ENCODE measurements around the gene PDZRN3. TPM values are rescaled to one million over a fixed set of nuclear protein-coding genes. Genes with fewer than 3 reads are reported as not detected.
"Not testable (repeated sequence)": the region's sequence is repeated elsewhere in the genome, so short reads cannot be mapped to it uniquely, and the experiment has no call there.

PDZRN3 gene
- total RNA-seq, 2 experiments from 2014 or later, result not detected

DNA sequence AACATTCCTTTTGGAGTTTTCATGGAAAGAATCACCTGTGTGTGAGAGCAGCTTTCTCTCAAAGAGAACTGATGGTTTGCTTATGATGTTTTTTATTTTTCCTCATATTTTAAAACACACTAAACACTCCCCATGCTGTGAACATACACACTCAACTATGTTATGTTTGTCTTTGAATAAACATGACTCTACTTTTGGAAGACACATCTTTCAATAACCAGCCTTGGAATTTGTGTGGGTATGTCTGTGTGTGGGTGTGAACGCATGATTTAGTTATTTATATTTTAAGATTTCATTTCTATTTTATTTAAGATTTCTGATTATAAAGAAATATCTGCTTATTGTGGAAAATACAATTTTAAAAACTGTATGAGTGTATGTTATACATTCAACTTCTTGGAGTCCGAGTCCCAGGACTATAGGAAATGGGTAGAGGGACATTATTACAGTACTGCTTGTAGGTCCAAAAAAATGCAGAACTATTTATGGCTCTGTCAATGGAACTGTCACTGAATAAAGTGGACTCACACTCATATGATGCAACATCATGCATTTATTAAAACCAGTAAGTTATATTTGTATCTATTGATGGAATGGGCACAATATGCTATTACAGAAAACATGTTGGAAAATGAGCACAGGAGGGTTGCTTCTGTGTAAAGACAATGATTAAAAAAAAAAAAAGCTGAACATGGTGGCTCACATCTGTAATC lies 43.5 kb downstream of the PDZRN3 start:
- peaks cover 2% of the 10 kb centered on the region for H3K27me3 Mint-ChIP-seq
- intact Hi-C loops (cut with DNase I, micrococcal nuclease), result no loop called here
- ChIA-PET POLR2A (no interaction called here), CTCF (no interaction called here)
- no peak overlapping the region for H3K27ac Mint-ChIP-seq
- ATAC-seq (no peak), DNase-seq (no peak)
- H3K36me3 Mint-ChIP-seq (ENCODE audit: low read depth), result no peaks in the 10 kb centered on the region
- no peaks in the 10 kb centered on the region for H3K9me3 Mint-ChIP-seq (ENCODE audit: low read depth)
- no peaks in the 10 kb centered on the region for H3K4me1 Mint-ChIP-seq
- no peak overlapping the region for H3K4me3 Mint-ChIP-seq

DNA sequence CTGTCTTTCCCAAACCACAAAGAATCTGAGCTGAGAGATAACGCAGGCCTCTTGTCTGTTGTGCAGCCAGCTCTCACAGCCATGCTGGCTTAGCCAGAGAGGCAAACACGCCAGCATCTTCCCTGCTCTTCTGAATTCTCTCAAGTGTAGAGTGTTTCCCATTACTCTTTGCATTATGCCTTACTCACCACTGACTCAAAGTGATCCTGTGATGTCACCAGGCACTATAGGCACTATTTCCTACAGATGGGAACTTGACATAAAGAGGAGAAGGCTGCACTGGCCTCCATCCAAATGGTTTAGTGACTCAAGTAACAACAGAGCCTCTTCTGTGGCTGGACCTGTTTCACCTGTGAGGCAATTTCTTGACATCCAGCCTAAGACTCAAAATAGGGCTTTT lies 44.4 kb downstream of the PDZRN3 start:
- H3K4me1 Mint-ChIP-seq, result no peaks in the 10 kb centered on the region
- ATAC-seq, result peak; percentile 78
- no peaks in the 10 kb centered on the region for H3K36me3 Mint-ChIP-seq (ENCODE audit: low read depth)
- intact Hi-C loops (cut with DNase I, micrococcal nuclease), result no loop called here
- H3K27me3 Mint-ChIP-seq, result peaks cover 5% of the 10 kb centered on the region
- POLR2A ChIA-PET, result no interaction called here
- no peak overlapping the region for H3K27ac Mint-ChIP-seq
- no peak overlapping the region for H3K4me3 Mint-ChIP-seq
- peak; percentile 41 for DNase-seq
- no peaks in the 10 kb centered on the region for H3K9me3 Mint-ChIP-seq (ENCODE audit: low read depth)
- CTCF ChIA-PET, result no interaction called here

DNA sequence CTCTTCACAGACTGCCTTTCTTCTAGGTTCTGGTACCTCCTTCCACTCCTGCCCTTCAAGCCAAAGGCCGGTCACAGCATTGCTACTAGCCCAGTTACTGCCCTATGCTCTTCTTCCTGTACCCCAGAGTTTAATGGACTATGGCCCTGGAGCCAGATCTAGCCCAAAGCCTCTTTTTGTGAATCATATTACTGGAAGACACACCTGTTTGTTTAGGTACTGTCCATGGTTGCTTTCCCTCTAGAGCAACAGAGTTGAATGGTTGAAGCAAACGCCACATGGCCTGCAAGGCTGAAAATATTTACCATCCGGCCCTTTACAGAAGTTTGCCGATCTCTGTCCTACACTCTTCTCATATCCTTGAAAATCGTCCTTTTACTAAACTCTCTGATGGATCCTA lies 47.0 kb downstream of the PDZRN3 start:
- no peak overlapping the region for H3K4me3 Mint-ChIP-seq
- no peak overlapping the region for H3K27ac Mint-ChIP-seq
- H3K36me3 Mint-ChIP-seq (ENCODE audit: low read depth), result no peaks in the 10 kb centered on the region
- H3K4me1 Mint-ChIP-seq, result no peaks in the 10 kb centered on the region
- H3K9me3 Mint-ChIP-seq (ENCODE audit: low read depth), result no peaks in the 10 kb centered on the region
- DNase-seq (no peak), ATAC-seq (no peak)
- H3K27me3 Mint-ChIP-seq, result peaks cover 7% of the 10 kb centered on the region
- ChIA-PET CTCF (interaction anchor here (0.6 kb wide), 1 partner anchor 17 kb away, joined by 6 read pairs; no protein-coding TSS in a partner anchor), POLR2A (no interaction called here)
- intact Hi-C loops (cut with DNase I, micrococcal nuclease), result no loop called here

DNA sequence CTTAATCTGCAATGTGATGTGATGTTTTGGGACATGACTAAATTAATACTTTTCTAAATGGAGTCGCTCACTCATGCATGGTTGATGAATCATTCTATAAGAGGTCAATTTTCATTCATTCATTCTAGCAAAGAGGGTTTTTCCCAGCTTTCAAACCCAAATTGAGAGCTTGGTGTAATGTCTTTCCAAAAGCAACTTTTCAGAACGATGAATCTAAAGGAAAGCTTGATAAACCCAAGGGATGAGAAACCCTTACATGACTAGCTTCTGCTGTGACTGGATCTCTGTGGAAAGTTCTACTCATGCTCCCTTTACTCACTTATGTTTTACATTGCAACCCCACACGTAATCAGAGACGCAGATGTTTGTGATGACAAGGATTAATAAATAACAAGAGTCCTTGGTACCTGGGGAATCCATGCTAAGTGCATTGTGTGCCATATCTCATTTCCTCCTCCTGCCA lies 47.7 kb downstream of the PDZRN3 start:
- Mint-ChIP-seq H3K27ac (no peak overlapping the region), H3K4me3 (no peak overlapping the region), H3K4me1 (no peaks in the 10 kb centered on the region), H3K9me3 (ENCODE audit: low read depth) (no peaks in the 10 kb centered on the region), H3K36me3 (ENCODE audit: low read depth) (no peaks in the 10 kb centered on the region), H3K27me3 (peaks cover 12% of the 10 kb centered on the region)
- ChIA-PET CTCF (no interaction called here), POLR2A (no interaction called here)
- intact Hi-C loops (cut with DNase I, micrococcal nuclease), result no loop called here
- DNase-seq (no peak), ATAC-seq (no peak)

DNA sequence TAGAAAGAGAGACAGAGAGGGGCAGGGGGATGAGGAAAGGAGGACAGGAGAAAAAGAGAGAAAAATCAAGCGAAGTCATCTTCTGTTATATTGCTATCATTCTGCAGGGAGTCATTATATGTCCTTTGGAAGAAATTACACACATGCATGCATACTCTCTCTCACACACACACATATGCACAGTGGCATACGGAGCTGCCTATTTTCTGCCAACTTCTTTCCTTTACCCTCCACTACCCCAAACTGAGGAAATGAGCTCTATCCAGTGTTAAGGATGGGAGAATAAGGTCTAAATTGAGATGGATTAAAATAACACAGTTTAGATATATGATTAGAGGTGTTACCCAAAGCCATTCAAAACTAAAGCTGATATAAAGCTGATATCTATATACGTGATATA lies 48.8 kb downstream of the PDZRN3 start:
- intact Hi-C loops (cut with DNase I, micrococcal nuclease), result no loop called here
- Mint-ChIP-seq H3K27ac (no peak overlapping the region), H3K9me3 (ENCODE audit: low read depth) (no peaks in the 10 kb centered on the region), H3K4me1 (no peaks in the 10 kb centered on the region), H3K4me3 (no peak overlapping the region), H3K27me3 (peaks cover 19% of the 10 kb centered on the region), H3K36me3 (ENCODE audit: low read depth) (no peaks in the 10 kb centered on the region)
- POLR2A ChIA-PET, result no interaction called here
- DNase-seq (no peak), ATAC-seq (no peak)
- CTCF ChIA-PET, result no interaction called here

DNA sequence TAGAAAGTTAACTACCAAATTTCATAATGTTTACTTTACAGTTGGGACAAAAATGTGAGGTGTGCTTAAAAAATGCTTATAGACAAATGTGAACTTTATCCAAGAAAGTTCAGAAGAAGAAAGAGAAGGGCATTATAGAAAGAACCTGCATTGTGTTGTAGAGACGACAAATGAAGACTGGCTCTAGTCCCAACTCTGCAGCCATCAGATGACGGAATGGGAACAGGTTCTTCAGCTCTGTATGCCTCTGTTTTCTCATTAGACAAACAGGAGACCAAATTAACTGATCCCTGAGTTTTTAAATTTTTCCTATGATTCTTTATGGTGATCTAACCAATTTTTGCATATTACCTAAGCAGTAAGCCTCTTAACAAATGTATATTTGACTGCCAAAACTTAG lies 49.2 kb downstream of the PDZRN3 start:
- ChIA-PET POLR2A (no interaction called here), CTCF (no interaction called here)
- intact Hi-C loops (cut with DNase I, micrococcal nuclease), result no loop called here
- no peak for DNase-seq
- ATAC-seq, result no peak
- no peaks in the 10 kb centered on the region for H3K36me3 Mint-ChIP-seq (ENCODE audit: low read depth)
- no peak overlapping the region for H3K4me3 Mint-ChIP-seq
- H3K27ac Mint-ChIP-seq, result no peak overlapping the region
- peaks cover 24% of the 10 kb centered on the region for H3K27me3 Mint-ChIP-seq
- no peaks in the 10 kb centered on the region for H3K9me3 Mint-ChIP-seq (ENCODE audit: low read depth)
- H3K4me1 Mint-ChIP-seq, result no peaks in the 10 kb centered on the region

DNA sequence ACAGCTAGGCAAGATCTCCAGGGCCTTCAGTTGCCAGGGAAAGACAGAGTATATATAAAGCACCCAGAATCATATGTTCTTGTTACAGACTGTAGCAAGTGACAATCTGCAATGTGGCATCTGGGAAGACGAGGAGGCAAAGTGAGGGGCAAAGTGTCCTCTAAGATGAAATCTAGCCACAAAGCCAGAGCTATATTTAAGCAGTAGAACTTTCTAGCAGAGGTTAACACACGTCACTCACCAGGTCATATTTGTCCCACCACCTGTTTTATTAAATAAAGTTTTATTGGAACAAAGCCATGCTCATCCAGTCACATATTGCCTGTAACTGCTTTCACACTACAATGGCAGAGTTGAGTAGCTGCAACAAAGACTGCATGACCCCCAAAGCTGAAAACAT lies 51.5 kb downstream of the PDZRN3 start:
- Mint-ChIP-seq H3K36me3 (ENCODE audit: low read depth) (no peaks in the 10 kb centered on the region), H3K9me3 (ENCODE audit: low read depth) (no peaks in the 10 kb centered on the region), H3K27me3 (peaks cover 29% of the 10 kb centered on the region), H3K4me3 (no peak overlapping the region), H3K27ac (no peak overlapping the region), H3K4me1 (no peaks in the 10 kb centered on the region)
- intact Hi-C loops (cut with DNase I, micrococcal nuclease), result no loop called here
- ATAC-seq (no peak), DNase-seq (no peak)
- CTCF ChIA-PET, result no interaction called here
- POLR2A ChIA-PET, result no interaction called here

DNA sequence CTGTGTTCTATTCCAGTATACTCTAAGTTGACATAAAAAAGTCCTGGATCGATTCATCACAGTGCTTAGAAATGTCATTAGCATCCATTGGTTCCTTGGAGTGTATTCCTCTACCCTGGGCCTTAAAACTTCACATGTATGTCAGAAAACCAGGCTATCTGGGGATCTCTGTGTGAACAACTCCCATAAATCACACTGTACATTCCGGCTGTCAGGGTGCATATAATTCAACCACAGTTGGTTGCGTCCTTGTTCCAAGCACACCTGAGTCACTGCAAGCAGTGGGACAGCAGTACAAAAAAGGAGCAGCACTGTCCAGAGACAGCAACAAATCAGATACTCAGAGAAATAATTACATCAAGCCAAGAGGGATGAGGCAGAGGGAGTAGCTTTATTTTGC lies 52.4 kb downstream of the PDZRN3 start:
- H3K4me3 Mint-ChIP-seq, result no peak overlapping the region
- H3K27me3 Mint-ChIP-seq, result peaks cover 29% of the 10 kb centered on the region
- ChIA-PET POLR2A (interaction anchor here (0.6 to 0.7 kb wide), 2 partner anchors 35 to 767 kb away, joined by 3 to 7 read pairs; no protein-coding TSS in a partner anchor), CTCF (no interaction called here)
- H3K9me3 Mint-ChIP-seq (ENCODE audit: low read depth), result no peaks in the 10 kb centered on the region
- no peaks in the 10 kb centered on the region for H3K36me3 Mint-ChIP-seq (ENCODE audit: low read depth)
- no peaks in the 10 kb centered on the region for H3K4me1 Mint-ChIP-seq
- no peak overlapping the region for H3K27ac Mint-ChIP-seq
- intact Hi-C loops (cut with DNase I, micrococcal nuclease), result no loop called here
- DNase-seq (no peak), ATAC-seq (no peak)

DNA sequence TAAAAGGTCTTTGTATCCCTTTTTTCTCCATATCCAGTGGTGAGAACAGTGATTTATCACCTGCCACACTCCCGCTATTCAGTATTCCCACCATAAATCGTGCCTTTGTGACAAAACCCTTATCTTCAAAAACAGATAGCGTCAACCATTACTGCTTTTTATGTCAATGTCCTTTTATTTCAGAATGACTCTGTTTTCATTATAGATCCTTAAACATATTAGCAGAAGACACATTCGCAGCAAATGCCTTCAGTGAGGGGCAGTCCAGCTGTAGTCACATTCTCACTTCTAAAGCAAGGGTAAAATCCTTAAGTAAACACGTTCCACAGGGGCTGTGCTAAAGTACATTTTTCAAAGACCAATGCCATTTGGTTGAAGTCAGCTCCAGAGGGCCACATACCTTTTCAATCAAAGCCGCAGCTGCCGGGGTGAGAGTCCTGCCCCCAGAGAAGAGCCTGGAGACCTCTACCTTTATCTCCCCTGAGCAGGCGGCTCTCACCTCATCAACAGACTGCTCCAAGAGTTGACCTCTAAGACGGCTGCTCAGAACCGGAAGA lies 53.4 kb downstream of the PDZRN3 start:
- POLR2A ChIA-PET, result no interaction called here

DNA sequence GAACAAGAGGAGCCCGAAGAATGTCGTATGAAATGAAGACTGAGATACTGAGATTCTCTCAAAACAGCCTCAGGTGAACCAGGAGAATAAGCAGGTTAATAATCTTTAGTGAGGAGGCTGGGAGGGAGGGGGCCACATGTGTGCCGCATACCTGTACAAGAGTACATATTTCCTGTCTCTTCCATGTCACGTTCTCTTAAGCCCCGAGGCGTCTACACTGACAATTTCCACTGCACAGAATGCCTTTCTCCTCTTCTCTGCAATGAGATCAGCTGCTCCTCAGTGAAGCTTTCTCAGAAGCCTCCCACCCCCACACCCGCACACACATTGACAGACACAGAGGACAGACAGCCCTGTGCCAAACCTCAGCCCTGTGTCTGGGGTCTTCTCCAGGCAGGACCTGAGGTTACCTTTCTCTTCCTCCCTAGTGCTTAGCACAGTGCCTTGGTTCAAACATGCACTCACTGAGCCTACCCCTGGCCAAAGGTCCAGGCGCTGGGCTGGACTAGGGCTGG lies 55.4 kb downstream of the PDZRN3 start:
- ChIA-PET CTCF (no interaction called here), POLR2A (no interaction called here)
- intact Hi-C loops (cut with DNase I, micrococcal nuclease), result no loop called here
- H3K9me3 Mint-ChIP-seq (ENCODE audit: low read depth), result no peaks in the 10 kb centered on the region
- no peak overlapping the region for H3K4me3 Mint-ChIP-seq
- DNase-seq (no peak), ATAC-seq (no peak)
- no peak overlapping the region for H3K27ac Mint-ChIP-seq
- no peaks in the 10 kb centered on the region for H3K36me3 Mint-ChIP-seq (ENCODE audit: low read depth)
- H3K27me3 Mint-ChIP-seq, result peaks cover 26% of the 10 kb centered on the region
- H3K4me1 Mint-ChIP-seq, result no peaks in the 10 kb centered on the region

More for the DNA sequence above, 53.4 kb downstream of the PDZRN3 start:
- peaks cover 31% of the 10 kb centered on the region for H3K27me3 Mint-ChIP-seq
- H3K9me3 Mint-ChIP-seq (ENCODE audit: low read depth), result no peaks in the 10 kb centered on the region
- H3K4me3 Mint-ChIP-seq, result no peak overlapping the region
- CTCF ChIA-PET, result no interaction called here
- H3K27ac Mint-ChIP-seq, result no peak overlapping the region
- intact Hi-C loops (cut with DNase I, micrococcal nuclease), result no loop called here
- no peaks in the 10 kb centered on the region for H3K36me3 Mint-ChIP-seq (ENCODE audit: low read depth)
- H3K4me1 Mint-ChIP-seq, result no peaks in the 10 kb centered on the region
- no peak for DNase-seq
- ATAC-seq, result no peak

DNA sequence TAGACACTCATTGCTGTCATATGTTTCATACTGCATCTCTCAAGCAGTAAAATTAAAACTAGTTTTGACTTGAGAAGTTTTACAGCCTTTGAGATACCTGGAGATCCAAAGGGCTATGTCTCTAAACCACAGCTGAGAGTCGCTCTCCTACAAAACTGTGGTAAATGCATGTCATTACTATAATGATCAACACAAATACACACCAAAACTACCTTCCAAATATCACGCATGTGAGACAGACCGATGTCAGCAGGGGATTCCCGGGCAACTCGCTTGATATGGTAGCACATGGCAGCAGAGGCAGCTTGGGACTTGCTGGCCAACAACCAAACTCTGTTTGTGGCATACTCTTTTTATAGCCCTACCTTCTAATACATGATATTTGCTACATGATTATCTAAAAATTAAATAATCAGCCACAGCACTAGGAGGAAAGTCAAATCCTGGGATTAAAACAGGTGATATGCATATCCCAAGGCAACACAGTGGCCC lies 56.3 kb downstream of the PDZRN3 start:
- CTCF ChIA-PET, result no interaction called here
- POLR2A ChIA-PET, result no interaction called here
- H3K27me3 Mint-ChIP-seq, result peaks cover 26% of the 10 kb centered on the region
- ATAC-seq (no peak), DNase-seq (no peak)
- H3K4me1 Mint-ChIP-seq, result no peaks in the 10 kb centered on the region
- no peaks in the 10 kb centered on the region for H3K9me3 Mint-ChIP-seq (ENCODE audit: low read depth)
- H3K27ac Mint-ChIP-seq, result no peak overlapping the region
- H3K4me3 Mint-ChIP-seq, result no peak overlapping the region
- no peaks in the 10 kb centered on the region for H3K36me3 Mint-ChIP-seq (ENCODE audit: low read depth)
- intact Hi-C loops (cut with DNase I, micrococcal nuclease), result no loop called here

DNA sequence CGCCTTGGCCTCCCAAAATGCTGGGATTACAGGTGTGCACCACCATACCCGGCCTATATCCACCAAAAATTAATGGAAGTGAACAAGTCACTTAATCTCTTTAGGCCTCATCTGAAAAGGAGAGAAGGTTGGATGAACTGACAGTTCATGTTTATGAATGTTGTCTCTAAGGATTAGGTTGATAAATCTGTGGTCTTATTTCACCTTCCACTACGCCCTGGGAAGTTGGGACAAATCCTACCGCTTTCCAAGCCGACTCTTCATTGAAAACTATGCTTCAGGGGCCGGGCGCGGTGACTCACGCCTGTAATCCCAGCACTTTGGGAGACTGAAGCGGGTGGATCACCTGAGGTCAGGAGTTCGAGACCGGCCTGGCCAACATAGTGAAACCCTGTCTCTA lies 59.4 kb downstream of the PDZRN3 start:
- intact Hi-C loops (cut with DNase I, micrococcal nuclease), result not testable (repeated sequence)

More for the DNA sequence above, 59.4 kb downstream of the PDZRN3 start:
- H3K27me3 Mint-ChIP-seq; ATAC-seq; H3K27ac Mint-ChIP-seq; H3K4me3 Mint-ChIP-seq; DNase-seq; POLR2A ChIA-PET; H3K9me3 Mint-ChIP-seq (ENCODE audit: low read depth); H3K36me3 Mint-ChIP-seq (ENCODE audit: low read depth); H3K4me1 Mint-ChIP-seq; CTCF ChIA-PET: not testable (repeated sequence)

Measured in activated CD4-positive, alpha-beta T cell treated with anti-CD3 and anti-CD28 coated beads for 36 hours (primary cell).